RCC 7860 (cell line): ENCODE measurements around the gene R3HDM2.
"Not testable (repeated sequence)": the region's sequence is repeated elsewhere in the genome, so short reads cannot be mapped to it uniquely, and the experiment has no call there.

Experiments used
- DNase-seq: peaks from one replicate; pipeline ENCODE4 v3.0.0-alpha.2; 2015; ENCODE audit warnings: low spot score
- FAIRE-seq: peaks from 2 replicates; lab custom pipeline; 2012; peaks lifted over from hg19 to GRCh38; lab: Jason Lieb, UNC

R3HDM2 gene

GRCh38 chr12:57384478-57384877, 46.4 kb downstream of the R3HDM2 start:
- DNase-seq = no peak
- FAIRE-seq = no peak

- DNase-seq = no peak
- no peak for FAIRE-seq
Observed at GRCh38 chr12:57381693-57382220, 49.1 kb downstream of the R3HDM2 start.

DNA sequence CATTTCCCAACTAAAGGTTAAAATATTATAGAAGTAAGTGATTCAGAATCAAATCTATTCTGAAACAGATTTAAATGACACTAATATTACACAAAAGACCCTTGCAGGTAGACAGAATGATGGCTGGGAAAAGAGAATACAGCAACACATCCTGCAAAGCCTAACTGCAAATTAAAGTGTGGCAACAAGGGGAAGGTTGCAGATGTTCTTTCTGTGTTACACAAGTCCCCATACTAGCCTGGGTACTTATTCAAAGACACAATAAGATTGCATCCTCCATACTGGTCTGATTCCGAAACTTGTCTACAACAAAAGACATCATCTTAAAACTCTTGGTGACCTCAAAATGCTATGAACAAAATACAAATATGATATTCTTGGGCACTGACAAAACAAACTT, 50.5 kb downstream of the R3HDM2 start:
- no peak for FAIRE-seq
- no peak for DNase-seq

- DNase-seq (no peak), FAIRE-seq (no peak)
Observed at GRCh38 chr12:57377103-57377840, 53.6 kb downstream of the R3HDM2 start.

DNA sequence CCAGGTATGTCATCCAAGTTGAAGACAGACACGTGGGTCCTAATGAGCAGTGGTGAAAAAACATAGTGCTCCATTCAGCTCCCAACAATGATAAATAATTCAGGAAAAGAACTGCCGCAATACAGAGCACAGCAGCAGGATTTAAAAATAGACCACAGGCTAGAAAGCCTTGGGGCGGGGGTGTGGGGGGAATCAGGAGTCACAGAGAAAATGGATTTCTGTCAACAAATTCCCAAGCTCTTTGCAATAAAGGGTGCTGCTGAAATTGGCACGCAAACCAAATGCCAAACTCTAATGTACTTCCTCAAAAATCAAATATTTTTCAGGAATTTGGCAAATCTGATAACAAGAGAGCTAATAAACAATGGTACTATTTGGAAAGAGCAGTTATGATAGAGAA, 58.6 kb downstream of the R3HDM2 start:
- DNase-seq (no peak), FAIRE-seq (no peak)

DNA sequence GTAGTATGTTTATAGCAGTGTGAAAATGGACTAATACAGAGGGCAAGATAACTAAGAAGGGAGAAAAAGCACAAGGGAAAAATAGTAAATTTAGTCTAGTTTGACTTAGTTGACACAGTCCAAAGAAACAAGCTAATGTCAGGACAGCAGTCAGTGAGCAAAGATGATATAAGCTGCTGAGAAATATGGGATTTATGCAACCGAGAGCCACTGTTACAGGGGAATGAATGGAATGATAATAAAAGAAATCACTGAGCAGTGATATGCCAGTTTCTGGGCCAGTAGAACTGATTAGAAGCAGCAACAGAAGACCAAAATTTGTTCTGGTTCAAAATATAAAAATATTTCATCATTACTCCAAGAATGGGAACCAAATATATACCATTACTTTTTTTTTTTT, 60.1 kb downstream of the R3HDM2 start:
- DNase-seq (no peak), FAIRE-seq (no peak)

- DNase-seq (no peak), FAIRE-seq (no peak)
Observed at GRCh38 chr12:57370072-57370471, 60.8 kb downstream of the R3HDM2 start.

GRCh38 chr12:57369202-57369601, 61.6 kb downstream of the R3HDM2 start:
- FAIRE-seq = no peak
- DNase-seq = no peak

DNA sequence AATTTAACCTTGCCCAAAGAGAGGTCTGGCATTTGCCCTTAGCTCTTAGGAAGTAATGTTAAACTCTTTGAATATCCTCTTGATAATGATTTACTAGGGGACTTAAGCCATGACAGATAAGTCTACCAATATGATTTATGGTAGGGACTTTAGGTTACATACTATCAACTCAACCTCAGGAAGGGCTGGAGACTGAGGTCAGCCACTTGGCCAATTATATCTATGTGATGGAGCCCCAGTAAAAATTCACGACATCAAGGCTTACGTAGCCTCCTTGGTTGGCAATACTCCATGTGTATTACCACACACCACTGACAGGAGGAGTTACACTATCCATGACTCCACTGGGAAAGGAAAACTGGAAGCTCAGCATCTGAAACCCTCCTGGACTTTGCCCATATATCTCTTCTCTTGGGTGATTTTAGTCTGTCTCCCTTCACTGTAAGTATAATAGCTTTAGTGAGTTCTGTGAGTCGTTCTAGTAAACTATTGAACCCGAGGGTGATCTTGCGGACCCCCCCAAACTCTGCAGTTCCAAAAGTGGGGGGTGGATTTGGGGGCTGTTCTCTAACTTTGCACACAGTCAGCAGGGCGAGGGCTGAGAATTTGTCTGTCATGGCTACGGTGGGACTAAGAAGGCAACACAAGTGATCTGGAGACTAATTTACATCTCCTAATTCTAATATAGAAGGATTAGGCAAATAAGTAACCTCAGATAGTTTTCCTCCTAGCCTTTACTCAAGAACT, 62.3 kb downstream of the R3HDM2 start:
- peak; percentile 98 for FAIRE-seq

GRCh38 chr12:57367121-57367520, 63.7 kb downstream of the R3HDM2 start:
- FAIRE-seq = no peak
- DNase-seq = no peak

More for the DNA sequence above, 62.3 kb downstream of the R3HDM2 start:
- DNase-seq = peak; percentile 98

DNA sequence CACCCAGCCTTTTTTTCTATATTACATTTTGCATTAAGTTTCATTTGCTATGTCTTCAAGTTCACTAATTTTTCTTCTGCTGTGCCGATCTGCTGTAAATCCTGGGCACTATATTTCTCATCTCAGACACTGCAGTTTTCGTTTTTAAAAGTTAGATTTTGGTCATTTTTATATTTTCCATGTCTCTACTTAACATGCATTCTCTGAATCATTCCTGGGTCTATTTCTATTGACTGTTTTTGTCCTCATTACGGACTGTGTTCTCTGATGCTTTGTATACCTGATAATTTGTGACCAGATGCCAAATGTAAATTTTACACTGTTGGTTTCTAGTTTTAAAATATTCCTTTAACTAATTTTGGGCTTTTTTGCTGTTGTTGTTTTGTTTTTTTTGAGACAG, 64.5 kb downstream of the R3HDM2 start:
- DNase-seq (no peak), FAIRE-seq (no peak)

DNA sequence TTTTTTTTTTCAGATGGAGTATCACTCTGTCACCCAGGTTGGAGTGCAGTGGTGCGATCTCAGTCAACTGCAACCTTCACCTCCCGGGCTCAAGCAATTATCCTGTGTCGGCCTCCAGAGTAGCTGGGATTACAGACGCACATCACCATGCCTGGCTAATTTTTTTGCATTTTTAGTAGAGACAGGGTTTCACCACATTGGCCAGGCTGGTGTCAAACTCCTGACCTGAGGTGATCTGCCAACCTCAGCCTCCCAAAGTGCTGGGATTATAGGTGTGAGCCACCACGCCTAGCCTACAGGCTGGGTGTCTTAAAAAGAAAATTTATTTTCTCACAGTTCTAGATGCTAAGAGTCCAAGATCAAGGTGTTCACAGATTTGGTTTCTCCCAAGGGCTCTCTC, 66.7 kb downstream of the R3HDM2 start:
- FAIRE-seq = not testable (repeated sequence)

DNA sequence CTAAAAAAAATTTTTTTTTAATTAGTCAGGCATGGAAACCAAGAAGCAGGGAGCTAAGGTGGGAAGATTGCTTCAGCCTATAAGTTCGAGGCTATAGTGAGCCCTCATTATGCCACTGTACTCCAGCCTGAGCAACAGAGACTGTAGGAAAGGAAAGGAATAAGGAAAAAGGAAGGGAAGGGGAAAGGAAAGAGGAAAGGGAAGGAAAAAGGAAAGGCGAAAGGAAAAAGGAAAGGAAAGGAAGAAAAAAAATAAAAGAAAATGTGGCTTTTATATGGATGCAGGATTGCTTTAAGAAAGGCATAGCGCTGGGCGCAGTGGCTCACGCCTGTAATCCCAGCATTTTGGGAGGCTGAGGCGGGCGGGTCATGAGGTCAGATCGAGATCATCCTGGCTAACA, 70.4 kb downstream of the R3HDM2 start:
- DNase-seq (no peak), FAIRE-seq (no peak)

More for the DNA sequence above, 66.7 kb downstream of the R3HDM2 start:
- not testable (repeated sequence) for DNase-seq

GRCh38 chr12:57358646-57359045, 72.2 kb downstream of the R3HDM2 start:
- FAIRE-seq = no peak
- no peak for DNase-seq

DNA sequence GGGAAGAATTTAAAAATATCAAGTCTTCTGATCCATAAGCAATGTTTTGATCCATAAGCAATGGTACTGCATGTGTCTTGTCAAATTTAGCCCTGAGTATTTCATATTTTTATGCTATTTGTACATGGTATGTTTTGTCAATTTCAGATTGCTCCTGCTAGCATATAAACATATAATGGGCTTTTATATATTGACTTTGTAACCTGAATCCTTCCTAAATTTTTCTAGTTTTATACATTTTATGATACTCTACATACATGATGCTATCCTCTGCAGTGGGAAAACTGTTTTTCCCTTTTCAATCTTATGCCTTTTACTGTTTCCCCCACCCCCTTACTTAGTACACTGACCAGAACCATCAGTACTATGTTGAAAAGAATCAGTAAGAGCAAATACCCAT, 75.1 kb downstream of the R3HDM2 start:
- no peak for FAIRE-seq

GRCh38 chr12:57352166-57352565, 78.7 kb downstream of the R3HDM2 start:
- FAIRE-seq (no peak), DNase-seq (no peak)

More for the DNA sequence above, 75.1 kb downstream of the R3HDM2 start:
- no peak for DNase-seq

DNA sequence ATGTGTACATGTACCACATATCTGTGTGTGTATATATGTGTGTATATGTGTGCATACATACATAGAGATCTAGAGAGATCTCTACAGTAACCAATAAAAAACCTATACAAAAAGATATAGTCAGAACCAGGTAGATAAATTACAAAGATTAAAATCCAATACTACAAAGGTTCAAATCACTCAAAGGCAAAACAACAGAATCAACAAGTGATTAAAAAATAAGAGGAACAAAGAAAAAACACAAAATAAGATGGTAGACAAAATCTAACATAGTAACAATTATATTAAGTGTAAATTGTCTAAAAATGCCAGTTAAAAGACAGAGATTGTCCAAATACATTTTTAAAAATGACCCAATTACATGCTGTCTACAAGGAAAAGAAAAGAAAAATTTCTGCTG, 83.6 kb downstream of the R3HDM2 start:
- DNase-seq = no peak
- FAIRE-seq = no peak

GRCh38 chr12:57343703-57344378, 87.0 kb downstream of the R3HDM2 start:
- FAIRE-seq (no peak), DNase-seq (no peak)

- FAIRE-seq (no peak), DNase-seq (no peak)
Observed at GRCh38 chr12:57342207-57342691, 88.6 kb downstream of the R3HDM2 start.

DNA sequence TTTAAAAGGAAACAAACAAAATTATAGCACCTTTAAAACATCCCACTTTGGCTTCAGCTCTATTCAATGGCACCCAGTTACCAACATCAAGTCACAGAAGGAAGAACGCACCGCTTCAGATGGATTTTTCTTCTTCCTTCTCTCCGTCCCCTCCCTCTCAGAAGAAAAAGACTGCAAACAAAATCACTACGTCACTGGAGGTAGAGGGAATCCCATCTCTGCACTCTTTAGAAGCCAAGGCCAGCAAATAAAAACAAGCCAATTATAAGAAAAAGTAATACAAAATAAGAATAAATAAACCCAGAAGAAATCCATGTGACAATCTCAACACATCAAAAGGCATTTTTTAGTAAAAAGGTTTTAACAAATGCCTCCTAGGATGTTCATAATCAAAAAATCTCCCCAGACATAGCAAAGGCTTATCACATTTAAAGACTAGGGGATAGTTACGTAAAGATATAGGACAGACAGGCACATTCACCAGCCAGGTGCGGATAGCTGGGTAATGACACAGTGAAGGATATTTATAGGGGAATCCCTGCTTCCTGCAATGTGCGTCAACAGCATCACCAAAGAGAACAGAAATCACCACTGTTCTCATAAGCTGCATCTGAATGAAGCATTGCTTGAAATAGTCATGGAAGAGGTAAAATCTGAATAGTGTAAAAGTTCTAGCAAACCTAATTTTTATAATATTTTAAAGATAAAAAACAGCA, 89.4 kb downstream of the R3HDM2 start:
- FAIRE-seq (no peak), DNase-seq (no peak)

- DNase-seq = no peak
- no peak for FAIRE-seq
Observed at GRCh38 chr12:57340104-57340503, 90.7 kb downstream of the R3HDM2 start.
